GM12865 (cell line): ENCODE data around the gene GCNT2.

Experiments used
- DNase-seq: peaks from one replicate; pipeline ENCODE4 v3.0.0; 2010; ENCODE audit warnings: low read depth
- H3K4me3 ChIP-seq: 2 replicates; pipeline ENCODE4 v1.5.1; 2011; ENCODE audit warnings: mild to moderate bottlenecking, low read depth, low read length, control low read depth
- CTCF ChIP-seq: IDR thresholded peaks from 2 replicates; pipeline ENCODE4 v1.5.1; 2011; ENCODE audit warnings: low read length, control low read depth, low read depth, inconsistent platforms; ENCODE audit not compliant: insufficient read depth; ENCODE audit errors: missing control alignments

Gene GCNT2

GRCh38 chr6:10535193-10535592, 14.0 kb downstream of the GCNT2 start:
- peak overlapping the region; percentile 35 for H3K4me3 ChIP-seq
- DNase-seq: peak; percentile 50
- TF ChIP-seq CTCF: no peak

GRCh38 chr6:10537726-10538125, 16.6 kb downstream of the GCNT2 start:
- no peak for DNase-seq
- TF ChIP-seq CTCF: no peak
- no peak overlapping the region for H3K4me3 ChIP-seq

GRCh38 chr6:10540073-10540746, 19.1 kb downstream of the GCNT2 start:
- no peak for TF ChIP-seq CTCF
- H3K4me3 ChIP-seq: peak overlapping the region; percentile 14; the same call in 1 of the 2 replicates
- peak; percentile 12 for DNase-seq

GRCh38 chr6:10541591-10541990, 20.4 kb downstream of the GCNT2 start:
- H3K4me3 ChIP-seq: no peak overlapping the region
- TF ChIP-seq CTCF: no peak
- no peak for DNase-seq

- TF ChIP-seq CTCF: no peak
- H3K4me3 ChIP-seq: no peak overlapping the region
- no peak for DNase-seq
These were observed 21.1 kb downstream of the GCNT2 start for GRCh38 chr6:10542213-10542612.

GRCh38 chr6:10543488-10543887, 22.3 kb downstream of the GCNT2 start:
- no peak overlapping the region for H3K4me3 ChIP-seq
- DNase-seq: no peak
- no peak for TF ChIP-seq CTCF

GRCh38 chr6:10545482-10545881, 24.3 kb downstream of the GCNT2 start:
- TF ChIP-seq CTCF: no peak
- no peak overlapping the region for H3K4me3 ChIP-seq
- DNase-seq: no peak
